ENCODE results near the gene HSPG2.

DNA sequence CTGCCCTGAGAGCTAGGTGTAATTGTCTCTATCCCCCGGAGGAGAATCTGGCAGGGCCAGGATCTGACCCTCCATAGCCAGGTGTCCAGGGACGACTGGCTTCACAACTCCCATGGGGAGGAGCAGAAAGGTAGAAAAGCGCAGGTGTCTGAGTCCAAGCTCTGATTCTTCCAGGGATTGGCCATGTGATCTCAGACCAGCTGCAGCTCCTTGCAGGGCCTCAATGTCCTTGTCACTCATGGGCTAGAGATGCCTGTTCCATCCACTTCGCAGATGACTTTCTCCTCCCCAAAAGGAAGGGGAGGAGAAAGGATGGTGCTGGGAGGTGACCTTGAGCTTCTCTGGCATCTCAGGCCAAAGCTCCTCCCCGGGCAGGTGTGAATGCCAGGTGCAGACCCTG is 22.7 kb downstream of the HSPG2 start:
- TF ChIP-seq, protein P1, sequence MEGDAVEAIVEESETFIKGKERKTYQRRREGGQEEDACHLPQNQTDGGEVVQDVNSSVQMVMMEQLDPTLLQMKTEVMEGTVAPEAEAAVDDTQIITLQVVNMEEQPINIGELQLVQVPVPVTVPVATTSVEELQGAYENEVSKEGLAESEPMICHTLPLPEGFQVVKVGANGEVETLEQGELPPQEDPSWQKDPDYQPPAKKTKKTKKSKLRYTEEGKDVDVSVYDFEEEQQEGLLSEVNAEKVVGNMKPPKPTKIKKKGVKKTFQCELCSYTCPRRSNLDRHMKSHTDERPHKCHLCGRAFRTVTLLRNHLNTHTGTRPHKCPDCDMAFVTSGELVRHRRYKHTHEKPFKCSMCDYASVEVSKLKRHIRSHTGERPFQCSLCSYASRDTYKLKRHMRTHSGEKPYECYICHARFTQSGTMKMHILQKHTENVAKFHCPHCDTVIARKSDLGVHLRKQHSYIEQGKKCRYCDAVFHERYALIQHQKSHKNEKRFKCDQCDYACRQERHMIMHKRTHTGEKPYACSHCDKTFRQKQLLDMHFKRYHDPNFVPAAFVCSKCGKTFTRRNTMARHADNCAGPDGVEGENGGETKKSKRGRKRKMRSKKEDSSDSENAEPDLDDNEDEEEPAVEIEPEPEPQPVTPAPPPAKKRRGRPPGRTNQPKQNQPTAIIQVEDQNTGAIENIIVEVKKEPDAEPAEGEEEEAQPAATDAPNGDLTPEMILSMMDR (IDR thresholded peaks at IDR 0.05), result no peak
- TF ChIP-seq POLR2AphosphoS5 (IDR thresholded peaks at IDR 0.05), result no peak

Measured in gastroesophageal sphincter (tissue), 3 donors.